ENCODE data around the gene DGAT2. TPM values are rescaled to one million over a fixed set of nuclear protein-coding genes. Genes with fewer than 3 reads are reported as not detected.

The DGAT2 gene
- total RNA-seq, 4 donors from 2014 or later: 67.7 to 663 (median 270) TPM

DNA sequence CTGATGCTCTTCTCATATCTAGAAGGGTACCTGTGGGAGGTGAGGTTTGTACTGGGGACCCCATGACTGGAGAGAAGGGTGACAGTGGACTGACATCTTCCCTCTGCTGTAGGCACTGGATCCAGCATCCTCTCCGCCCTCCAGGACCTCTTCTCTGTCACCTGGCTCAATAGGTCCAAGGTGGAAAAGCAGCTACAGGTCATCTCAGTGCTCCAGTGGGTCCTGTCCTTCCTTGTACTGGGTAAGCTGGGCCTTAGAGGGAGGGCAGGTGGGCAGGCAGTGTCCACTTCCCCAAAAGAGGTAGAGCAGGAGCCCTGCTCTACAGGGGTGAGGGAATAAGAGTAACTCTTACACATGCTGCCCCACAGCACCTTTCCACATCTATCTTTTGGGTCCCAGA is 15.9 kb downstream of the DGAT2 start:
- ATAC-seq (ENCODE audit: low FRiP score) (no peak), DNase-seq (ENCODE audit: low spot score) (no peak)
- TF ChIP-seq, protein P1, sequence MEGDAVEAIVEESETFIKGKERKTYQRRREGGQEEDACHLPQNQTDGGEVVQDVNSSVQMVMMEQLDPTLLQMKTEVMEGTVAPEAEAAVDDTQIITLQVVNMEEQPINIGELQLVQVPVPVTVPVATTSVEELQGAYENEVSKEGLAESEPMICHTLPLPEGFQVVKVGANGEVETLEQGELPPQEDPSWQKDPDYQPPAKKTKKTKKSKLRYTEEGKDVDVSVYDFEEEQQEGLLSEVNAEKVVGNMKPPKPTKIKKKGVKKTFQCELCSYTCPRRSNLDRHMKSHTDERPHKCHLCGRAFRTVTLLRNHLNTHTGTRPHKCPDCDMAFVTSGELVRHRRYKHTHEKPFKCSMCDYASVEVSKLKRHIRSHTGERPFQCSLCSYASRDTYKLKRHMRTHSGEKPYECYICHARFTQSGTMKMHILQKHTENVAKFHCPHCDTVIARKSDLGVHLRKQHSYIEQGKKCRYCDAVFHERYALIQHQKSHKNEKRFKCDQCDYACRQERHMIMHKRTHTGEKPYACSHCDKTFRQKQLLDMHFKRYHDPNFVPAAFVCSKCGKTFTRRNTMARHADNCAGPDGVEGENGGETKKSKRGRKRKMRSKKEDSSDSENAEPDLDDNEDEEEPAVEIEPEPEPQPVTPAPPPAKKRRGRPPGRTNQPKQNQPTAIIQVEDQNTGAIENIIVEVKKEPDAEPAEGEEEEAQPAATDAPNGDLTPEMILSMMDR (IDR thresholded peaks at IDR 0.05): no peak

DNA sequence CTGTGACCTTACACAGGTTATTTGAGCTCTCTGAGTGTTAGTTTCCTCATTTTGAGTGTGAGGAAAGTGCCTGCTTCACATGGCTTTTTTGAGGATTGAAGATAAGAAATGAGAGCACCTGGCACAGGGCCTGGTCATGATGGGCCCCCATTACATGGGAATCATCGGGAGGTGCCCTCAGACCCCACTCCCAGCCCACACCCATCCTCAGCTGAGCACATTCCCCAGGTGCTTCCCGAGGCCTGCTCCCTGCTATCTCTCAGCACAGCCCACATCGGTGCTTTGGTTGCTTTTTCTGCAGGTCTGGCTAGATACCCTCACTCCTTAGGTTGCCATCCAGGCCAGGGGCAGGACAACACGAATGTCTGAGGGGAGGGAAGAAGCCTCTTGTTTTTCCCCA is 16.6 kb downstream of the DGAT2 start:
- TF ChIP-seq, protein P1 (IDR thresholded peaks at IDR 0.05): no peak
- DNase-seq (ENCODE audit: low spot score) (no peak), ATAC-seq (ENCODE audit: low FRiP score) (no peak)

DNA sequence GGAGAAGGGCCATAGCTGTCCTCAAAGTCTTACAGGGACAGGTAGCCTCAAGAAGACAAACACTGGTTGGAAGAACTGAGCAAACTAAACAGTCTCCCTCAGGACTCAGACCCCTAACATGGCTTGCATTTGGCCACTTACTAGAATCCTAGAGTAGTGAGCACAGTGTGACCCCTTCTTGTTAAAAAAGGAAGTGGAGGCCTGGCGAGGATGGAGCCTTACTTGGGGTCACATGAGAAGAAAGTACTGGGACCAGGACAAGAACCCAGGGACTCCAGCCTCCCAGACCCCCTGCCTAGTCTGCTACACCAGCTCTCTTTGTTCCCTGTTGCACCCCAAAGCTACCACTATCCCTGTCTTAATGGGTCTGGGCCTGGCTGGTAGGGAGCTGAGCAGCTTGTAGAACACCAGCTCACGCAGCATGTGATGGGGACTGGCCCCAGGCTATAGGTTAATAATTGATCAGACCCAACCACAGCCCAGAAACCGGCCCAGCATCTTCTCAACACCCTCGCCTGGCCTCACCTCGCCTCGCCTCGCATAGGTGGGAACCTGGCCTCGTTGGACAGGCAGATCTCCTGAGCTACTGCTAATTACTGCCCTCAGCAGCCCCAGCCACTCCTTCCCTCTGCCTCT is 17.6 kb downstream of the DGAT2 start:
- ATAC-seq (ENCODE audit: low FRiP score): no peak
- TF ChIP-seq, protein P1 (IDR thresholded peaks at IDR 0.05): no peak
- no peak for DNase-seq (ENCODE audit: low spot score)

DNA sequence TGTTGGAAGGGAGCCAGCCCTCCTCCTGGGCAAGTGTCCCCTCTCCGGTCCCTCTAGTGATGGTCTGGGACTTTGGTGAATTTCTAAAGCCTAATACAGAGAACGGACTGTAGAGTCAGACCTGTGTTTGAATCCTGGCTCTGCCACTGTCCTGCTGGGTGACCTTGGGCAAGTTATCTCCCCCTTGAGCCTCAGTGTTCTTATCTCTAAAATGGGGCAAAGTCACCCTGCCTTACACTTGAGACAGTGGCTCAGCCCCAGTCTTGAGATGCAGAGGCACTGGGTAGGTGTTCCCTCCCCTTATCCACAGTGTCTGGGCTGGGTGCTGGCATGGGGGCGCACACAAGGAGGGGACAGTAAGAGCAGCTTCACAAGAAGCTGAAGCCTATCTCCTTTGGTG is 20.9 kb downstream of the DGAT2 start:
- no peak for DNase-seq (ENCODE audit: low spot score)
- TF ChIP-seq, protein P1 (IDR thresholded peaks at IDR 0.05): no peak
- ATAC-seq (ENCODE audit: low FRiP score): no peak

DNA sequence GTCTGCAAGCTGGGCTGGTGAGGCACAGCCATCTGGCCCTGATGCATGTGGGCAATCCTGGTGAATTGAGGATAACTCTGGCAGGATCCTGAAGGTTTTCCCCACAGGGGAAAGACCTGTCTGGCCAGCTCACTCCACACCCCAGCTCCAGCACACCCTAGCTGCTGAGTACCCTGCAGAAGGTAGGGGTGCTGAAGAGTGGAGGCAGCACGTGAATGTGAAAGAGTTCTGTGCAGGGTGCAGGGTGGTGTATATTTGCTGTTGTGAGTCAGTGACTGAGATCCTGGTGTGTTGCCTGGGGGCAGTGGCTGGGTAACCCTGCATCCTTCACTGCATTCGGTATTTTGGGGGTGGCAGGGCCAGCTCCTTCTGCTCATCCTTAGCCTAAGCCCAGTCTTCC is 22.4 kb downstream of the DGAT2 start:
- no peak for DNase-seq (ENCODE audit: low spot score)
- TF ChIP-seq, protein P1 (IDR thresholded peaks at IDR 0.05): no peak
- no peak for ATAC-seq (ENCODE audit: low FRiP score)

DNA sequence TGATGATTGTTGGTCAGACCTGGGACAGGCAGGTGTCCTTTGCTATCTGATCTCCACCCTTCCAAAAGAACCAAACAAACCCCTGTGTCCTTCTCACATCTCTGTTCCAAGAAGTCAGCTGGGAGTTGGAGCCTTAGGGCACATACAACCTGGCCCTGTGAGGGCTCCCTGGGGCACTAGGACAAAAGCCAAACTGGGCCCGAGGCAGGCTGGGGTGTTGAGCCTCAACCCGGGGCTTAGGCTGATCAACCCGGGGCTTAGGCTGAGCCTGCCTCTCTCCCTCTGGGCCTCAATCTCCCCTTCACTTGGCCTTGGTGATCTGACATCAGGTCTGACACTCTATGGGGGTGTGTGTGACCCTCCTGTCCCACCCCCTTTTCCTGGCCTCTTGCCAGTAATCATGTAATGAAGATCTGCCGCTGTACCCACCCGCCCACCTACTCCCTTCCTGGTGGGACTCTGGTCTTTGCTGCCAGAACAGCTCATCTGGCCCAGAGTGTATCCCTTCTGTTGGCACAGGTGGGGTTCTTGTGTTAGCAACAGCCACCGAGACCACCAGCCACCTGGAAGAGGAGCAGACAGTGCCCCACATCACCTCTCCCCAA is 23.7 kb downstream of the DGAT2 start:
- ATAC-seq (ENCODE audit: low FRiP score): no peak
- DNase-seq (ENCODE audit: low spot score): no peak
- TF ChIP-seq, protein P1 (IDR thresholded peaks at IDR 0.05): no peak

Data from omental fat pad (tissue), 4 donors.